PFSK-1 (cell line): ENCODE data around the gene EPHA4.

ENCODE experiments used
- POLR2AphosphoS5 ChIP-seq: IDR thresholded peaks from 2 replicates; pipeline ENCODE4 v1.6.1; 2012; ENCODE audit warnings: low read depth, mild to moderate bottlenecking, control low read depth, low read length, moderate library complexity
- REST ChIP-seq, 2 experiments: IDR thresholded peaks; 2 replicates each; pipeline versions ENCODE4 v1.6.1 to v1.8.0; 2011 to 2012; ENCODE audit warnings: low read depth in 2 of 2, low read length in 2 of 2, control low read depth in 1 of 2, inconsistent platforms in 1 of 2, mild to moderate bottlenecking in 1 of 2, moderate library complexity in 1 of 2; ENCODE audit not compliant: insufficient read depth in 1 of 2
- SIN3A ChIP-seq: IDR thresholded peaks from 2 replicates; pipeline ENCODE4 v1.6.1; 2012; ENCODE audit warnings: mild to moderate bottlenecking, low read length, moderate library complexity, borderline replicate concordance; ENCODE audit not compliant: insufficient read depth
- TAF1 ChIP-seq: IDR thresholded peaks from 2 replicates; pipeline ENCODE4 v1.6.1; 2012; ENCODE audit warnings: low read length, control low read depth, borderline replicate concordance; ENCODE audit not compliant: insufficient read depth

- TF ChIP-seq TAF1 (no peak), SIN3A (no peak), REST (IDR thresholded peaks at IDR 0.05; ENCODE audit: insufficient read depth in 1 of 2, low read depth in 2 of 2, low read length in 2 of 2) (no peak), POLR2AphosphoS5 (no peak)
Observed at GRCh38 chr2:221555494-221555846, 16.6 kb downstream of the EPHA4 start.
